Spleen (tissue), 11 donors: ENCODE data around the gene CLRN3. TPM values are rescaled to one million over a fixed set of nuclear protein-coding genes. Genes with fewer than 3 reads are reported as not detected.
A peak's percentile ranks its signal among the peaks of the same experiment; 100 is the strongest.

Experiments
- DNase-seq: peaks from one replicate; pipeline ENCODE4 v3.0.0-alpha.2; 2020
- H3K27ac ChIP-seq, 8 donors: fragments of 200-600 bp; sonication (generic) in 7 of 8; 1 replicate in 4 of 8; 2 replicates in 4 of 8; pipeline versions ENCODE4 v1.5.0 to v1.8.0; 2016 to 2021; ENCODE audit warnings: inconsistent platforms in 4 of 8, mild to moderate bottlenecking in 4 of 8, moderate library complexity in 1 of 8
- H3K27me3 ChIP-seq, 7 donors: fragments of 200-600 bp; sonication (generic) in 6 of 7; replicated peaks in 1 of 7; 1 replicate in 4 of 7; 2 replicates in 3 of 7; pipeline versions ENCODE4 v1.5.0 to v1.8.0; 2016 to 2021; ENCODE audit warnings: inconsistent platforms in 3 of 7, mild to moderate bottlenecking in 1 of 7
- H3K36me3 ChIP-seq, 6 donors: fragments of 200-600 bp; sonication (generic) in 5 of 6; 1 replicate in 4 of 6; 2 replicates in 2 of 6; pipeline versions ENCODE4 v1.5.0 to v1.8.0; 2016 to 2021; ENCODE audit warnings: inconsistent platforms in 2 of 6
- H3K4me1 ChIP-seq, 6 donors: fragments of 200-600 bp; sonication (generic) in 5 of 6; 1 replicate in 3 of 6; 2 replicates in 3 of 6; pipeline versions ENCODE4 v1.5.0 to v1.8.0; 2016 to 2021; ENCODE audit warnings: inconsistent platforms in 3 of 6
- H3K4me3 ChIP-seq, 8 donors: fragments of 200-600 bp; sonication (generic) in 7 of 8; 1 replicate in 4 of 8; 2 replicates in 4 of 8; pipeline versions ENCODE4 v1.5.0 to v1.8.0; 2016 to 2021; ENCODE audit warnings: inconsistent platforms in 4 of 8, mild to moderate bottlenecking in 4 of 8, moderate library complexity in 2 of 8
- H3K9me3 ChIP-seq, 8 donors: fragments of 200-600 bp; sonication (generic) in 7 of 8; 1 replicate in 4 of 8; 2 replicates in 4 of 8; pipeline versions ENCODE4 v1.5.0 to v1.8.0; 2016 to 2021; ENCODE audit warnings: inconsistent platforms in 4 of 8
- CTCF ChIP-seq, 11 experiments: fragments of 200-600 bp in 7 of 11; fragments of 450-650 bp in 4 of 11; sonication (generic) in 4 of 11; IDR thresholded peaks in 8 of 11; conservative IDR thresholded peaks in 3 of 11; 1 replicate in 7 of 11; 2 replicates in 4 of 11; pipeline versions ENCODE4 v1.4.0 to v1.8.0; 2016 to 2021; ENCODE audit warnings: antibody characterized with exemption in 11 of 11, inconsistent platforms in 4 of 11, mild to moderate bottlenecking in 1 of 11
- POLR2A ChIP-seq, 3 donors: fragments of 450-650 bp; IDR thresholded peaks; one replicate each; pipeline ENCODE4 v1.5.1; 2017; ENCODE audit warnings: antibody characterized with exemption in 3 of 3, mild to moderate bottlenecking in 1 of 3
- POLR2AphosphoS5 ChIP-seq, 3 donors: sonication (generic); formaldehyde crosslinking; IDR thresholded peaks; one replicate each; pipeline ENCODE4 v1.5.1; 2017; ENCODE audit warnings: antibody characterized with exemption in 3 of 3
- WGBS, 5 donors: extraction: QIAGEN DNeasy Blood & Tissue Kit in 3 of 5; methylation state at CpG; one replicate each; pipeline versions ENCODE4 v1.1.5 to v1.1.7; 2013 to 2018; 5-methylcytosine and 5-hydroxymethylcytosine counted together
- intact Hi-C: fragments of 100-400 bp; cut with DNase I; formaldehyde crosslinking; loops from one replicate; pipeline ENCODE4 v1.15.0; 2023; ENCODE audit warnings: low total_unique reads
- polyA plus RNA-seq, 3 donors: library from polyadenylated mRNA; stranded (reverse); fragments of 200-250 nt; gene quantifications; one replicate each; pipeline ENCODE4 v1.2.1, GENCODE V29; 2013
- total RNA-seq, 7 donors: library from RNA; depleted of rRNA in 3 of 7; stranded (reverse); fragments of >200 nt in 3 of 7; fragmentation: NEBNext Ultra II Directional in 4 of 7; extraction: Animal tissue kit (Norgen Biotek cat#: 25700) in 4 of 7; gene quantifications; one replicate each; pipeline versions ENCODE4 v1.1.0 to v1.2.1, GENCODE V29; 2016 to 2021
- donor health status: healthy with polysubstance abuse.
- donor health status: DM: no; HTN: no; CAD: no; lungs with moderate emphysema.
- donor health status: DM: no; HTN: no; CAD: no.
- donor health status: Bipolar disorder and iron deficiency.
- donor health status: healthy.
- donor health status: DM: no; HTN: no; CAD: no.
- donor health status: DM: yes; HTN: yes; CAD: no.

CLRN3 gene
- total and polyA plus RNA-seq, 10 donors: 0.22 to 0.43 TPM; not detected in 8

GRCh38 chr10:127882801-127883459 lies 9.8 kb downstream of the CLRN3 start:
- WGBS, 5 donors: 84 to 87% (median 85%) methylated on average over 4 of the region's 4 CpGs

GRCh38 chr10:127882391-127882790 lies 10.3 kb downstream of the CLRN3 start:
- no peak for TF ChIP-seq CTCF (IDR thresholded peaks at IDR 0.05 in 8 of 11, conservative IDR thresholded peaks at IDR 0.05 in 3 of 11)
- no peak for TF ChIP-seq POLR2A (IDR thresholded peaks at IDR 0.05)
- TF ChIP-seq POLR2AphosphoS5 (IDR thresholded peaks at IDR 0.05): no peak
- DNase-seq: no peak
- Histone ChIP-seq H3K9me3 (no peaks in the 10 kb centered on the region), H3K36me3 (no peaks in the 10 kb centered on the region), H3K27me3 (no peaks in the 10 kb centered on the region), H3K4me1 (peaks cover 4 to 52% (median 28%) of the 10 kb centered on the region in 6 donors), H3K4me3 (no peak overlapping the region), H3K27ac (peak overlapping the region in 4 of 8 donors; percentile 72 to 90 (median 84))
- WGBS, 5 donors: 76 to 85% (median 79%) methylated on average over 8 of the region's 8 CpGs
- intact Hi-C loops: no loop called here

More at GRCh38 chr10:127882801-127883459, 9.8 kb downstream of the CLRN3 start:
- no peak for DNase-seq
- Histone ChIP-seq H3K36me3 (no peaks in the 10 kb centered on the region), H3K27me3 (peaks cover 0 to 3% (median 0%) of the 10 kb centered on the region in 7 donors), H3K9me3 (no peaks in the 10 kb centered on the region), H3K27ac (peak overlapping the region in 3 of 8 donors; percentile 82 to 90 (median 85)), H3K4me1 (peaks cover 4 to 52% (median 28%) of the 10 kb centered on the region in 6 donors), H3K4me3 (no peak overlapping the region)
- TF ChIP-seq POLR2A (IDR thresholded peaks at IDR 0.05) (no peak), POLR2AphosphoS5 (IDR thresholded peaks at IDR 0.05) (no peak), CTCF (IDR thresholded peaks at IDR 0.05 in 8 of 11, conservative IDR thresholded peaks at IDR 0.05 in 3 of 11) (no peak)
- intact Hi-C loops: no loop called here

- 83 to 96% (median 93%) methylated on average over 4 to 8 of the region's 8 CpGs for whole genome bisulfite sequencing, 5 donors
- intact Hi-C loops: no loop called here
- no peaks in the 10 kb centered on the region for H3K36me3 ChIP-seq
- no peaks in the 10 kb centered on the region for H3K27me3 ChIP-seq
- peak overlapping the region in 1 of 8 donors; percentile 17 for H3K4me3 ChIP-seq
- peak overlapping the region in 7 of 8 donors; percentile 53 to 90 (median 82) for H3K27ac ChIP-seq
- H3K9me3 ChIP-seq: no peaks in the 10 kb centered on the region
- no peak for DNase-seq
- TF ChIP-seq CTCF (IDR thresholded peaks at IDR 0.05 in 8 of 11, conservative IDR thresholded peaks at IDR 0.05 in 3 of 11): no peak
- no peak for TF ChIP-seq POLR2A (IDR thresholded peaks at IDR 0.05)
- no peak for TF ChIP-seq POLR2AphosphoS5 (IDR thresholded peaks at IDR 0.05)
- H3K4me1 ChIP-seq: peaks cover 4 to 52% (median 28%) of the 10 kb centered on the region in 6 donors
Measured at GRCh38 chr10:127881262-127881661, 11.5 kb downstream of the CLRN3 start.

GRCh38 chr10:127880557-127880956 lies 12.2 kb downstream of the CLRN3 start:
- intact Hi-C loops: no loop called here
- DNase-seq: no peak
- H3K36me3 ChIP-seq: no peaks in the 10 kb centered on the region
- peak overlapping the region in 1 of 8 donors; percentile 17 for H3K4me3 ChIP-seq
- TF ChIP-seq POLR2AphosphoS5 (IDR thresholded peaks at IDR 0.05) (peak in 1 of 3 donors; percentile 60), POLR2A (IDR thresholded peaks at IDR 0.05) (no peak), CTCF (IDR thresholded peaks at IDR 0.05 in 8 of 11, conservative IDR thresholded peaks at IDR 0.05 in 3 of 11) (peak in 3 of 11 experiments; percentile 33 to 36 (median 35))
- H3K27me3 ChIP-seq: no peaks in the 10 kb centered on the region
- H3K27ac ChIP-seq: peak overlapping the region; percentile 42 to 90 (median 77)
- 6 to 18% (median 13%) methylated on average over 1 to 2 of the region's 2 CpGs for WGBS, 5 donors
- no peaks in the 10 kb centered on the region for H3K9me3 ChIP-seq
- H3K4me1 ChIP-seq: peaks cover 4 to 52% (median 28%) of the 10 kb centered on the region in 6 donors
